Right atrium auricular region (tissue), 2 donors: ENCODE data around the gene DNM3. TPM values are rescaled to one million over a fixed set of nuclear protein-coding genes. Genes with fewer than 3 reads are reported as not detected.

ENCODE experiments used
- DNase-seq: peaks from one replicate; pipeline ENCODE4 v3.0.0-alpha.2; 2019; ENCODE audit warnings: low spot score
- H3K27ac ChIP-seq, 2 donors: fragments of 200-600 bp; sonication (generic); 1 replicate in 1 of 2; 2 replicates in 1 of 2; pipeline ENCODE4 v1.5.1; 2016 to 2019
- H3K27me3 ChIP-seq, 2 donors: fragments of 200-600 bp; sonication (generic); one replicate each; pipeline versions ENCODE4 v1.5.1 to v1.6.0; 2017 to 2019
- H3K36me3 ChIP-seq: fragments of 200-600 bp; sonication (generic); one replicate; pipeline ENCODE4 v1.5.1; 2016
- H3K4me1 ChIP-seq, 2 donors: fragments of 200-600 bp; sonication (generic); one replicate each; pipeline versions ENCODE4 v1.5.1 to v1.6.0; 2017 to 2019
- H3K4me3 ChIP-seq, 2 donors: fragments of 200-600 bp; sonication (generic); 1 replicate in 1 of 2; 2 replicates in 1 of 2; pipeline ENCODE4 v1.5.1; 2017 to 2019; ENCODE audit warnings: mild to moderate bottlenecking in 1 of 2, moderate library complexity in 1 of 2
- H3K9me3 ChIP-seq, 2 donors: fragments of 200-600 bp; sonication (generic); one replicate each; pipeline ENCODE4 v1.5.1; 2019
- total RNA-seq, 2 donors: library from RNA; depleted of rRNA; stranded (reverse); fragments of >200 nt; gene quantifications; one replicate each; pipeline ENCODE4 v1.1.0, GENCODE V29; 2016
- TF ChIP-seq, protein P1 (sequence below), 2 donors: fragments of 200-600 bp; sonication (generic); IDR thresholded peaks; one replicate each; pipeline ENCODE4 v1.5.1; 2019; ENCODE audit warnings: antibody characterized with exemption in 2 of 2

DNM3 gene
- total RNA-seq, 2 donors from 2014 or later: 1.0 to 1.6 TPM

DNA sequence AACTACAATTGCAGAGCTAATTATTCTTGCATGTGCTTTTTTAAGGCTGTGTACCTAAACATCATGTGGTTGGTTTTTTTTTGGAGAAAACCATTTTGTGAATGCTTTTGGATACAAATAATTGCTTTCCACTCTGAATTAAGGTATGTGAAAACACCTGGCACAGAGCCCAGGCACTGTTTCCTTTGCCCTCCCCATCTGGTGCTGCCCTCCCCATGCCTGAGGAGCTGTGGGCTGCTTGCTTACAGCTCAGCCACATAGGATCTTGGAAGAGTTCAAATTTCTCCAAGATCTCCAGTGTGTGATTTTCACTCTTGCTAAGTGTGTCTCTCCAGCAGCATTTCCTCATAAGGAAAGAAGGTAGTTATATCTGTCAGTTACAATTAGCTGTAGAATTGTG, 27.8 kb downstream of the DNM3 start:
- no peaks in the 10 kb centered on the region for H3K4me1 ChIP-seq
- no peaks in the 10 kb centered on the region for H3K9me3 ChIP-seq
- no peak for DNase-seq
- TF ChIP-seq, protein P1, sequence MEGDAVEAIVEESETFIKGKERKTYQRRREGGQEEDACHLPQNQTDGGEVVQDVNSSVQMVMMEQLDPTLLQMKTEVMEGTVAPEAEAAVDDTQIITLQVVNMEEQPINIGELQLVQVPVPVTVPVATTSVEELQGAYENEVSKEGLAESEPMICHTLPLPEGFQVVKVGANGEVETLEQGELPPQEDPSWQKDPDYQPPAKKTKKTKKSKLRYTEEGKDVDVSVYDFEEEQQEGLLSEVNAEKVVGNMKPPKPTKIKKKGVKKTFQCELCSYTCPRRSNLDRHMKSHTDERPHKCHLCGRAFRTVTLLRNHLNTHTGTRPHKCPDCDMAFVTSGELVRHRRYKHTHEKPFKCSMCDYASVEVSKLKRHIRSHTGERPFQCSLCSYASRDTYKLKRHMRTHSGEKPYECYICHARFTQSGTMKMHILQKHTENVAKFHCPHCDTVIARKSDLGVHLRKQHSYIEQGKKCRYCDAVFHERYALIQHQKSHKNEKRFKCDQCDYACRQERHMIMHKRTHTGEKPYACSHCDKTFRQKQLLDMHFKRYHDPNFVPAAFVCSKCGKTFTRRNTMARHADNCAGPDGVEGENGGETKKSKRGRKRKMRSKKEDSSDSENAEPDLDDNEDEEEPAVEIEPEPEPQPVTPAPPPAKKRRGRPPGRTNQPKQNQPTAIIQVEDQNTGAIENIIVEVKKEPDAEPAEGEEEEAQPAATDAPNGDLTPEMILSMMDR (IDR thresholded peaks at IDR 0.05): no peak
- no peaks in the 10 kb centered on the region for H3K27me3 ChIP-seq
- no peak overlapping the region for H3K4me3 ChIP-seq
- H3K36me3 ChIP-seq: no peaks in the 10 kb centered on the region
- H3K27ac ChIP-seq: no peak overlapping the region

DNA sequence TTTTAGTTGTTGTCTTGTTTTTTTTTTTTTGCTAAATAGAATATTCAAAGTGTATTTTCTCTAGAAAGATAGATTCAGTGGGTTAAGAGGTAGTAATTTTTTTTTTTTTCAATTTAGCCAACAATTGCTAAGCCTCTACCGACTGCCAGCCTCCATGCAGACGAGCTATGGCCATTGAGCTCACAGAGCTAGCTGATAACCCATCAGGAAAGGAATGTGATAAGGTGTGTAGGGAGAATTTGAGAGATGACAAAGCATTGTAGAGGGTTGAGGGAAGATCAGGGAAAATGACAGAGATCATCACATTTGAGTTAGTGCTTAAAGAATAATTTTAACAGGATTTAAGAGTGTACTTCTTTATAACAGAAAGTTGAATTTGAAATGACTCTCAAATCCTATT, 30.6 kb downstream of the DNM3 start:
- no peaks in the 10 kb centered on the region for H3K36me3 ChIP-seq
- DNase-seq: no peak
- no peak overlapping the region for H3K27ac ChIP-seq
- TF ChIP-seq, protein P1 (IDR thresholded peaks at IDR 0.05): no peak
- H3K4me3 ChIP-seq: no peak overlapping the region
- H3K9me3 ChIP-seq: no peaks in the 10 kb centered on the region
- H3K27me3 ChIP-seq: no peaks in the 10 kb centered on the region
- no peaks in the 10 kb centered on the region for H3K4me1 ChIP-seq

DNA sequence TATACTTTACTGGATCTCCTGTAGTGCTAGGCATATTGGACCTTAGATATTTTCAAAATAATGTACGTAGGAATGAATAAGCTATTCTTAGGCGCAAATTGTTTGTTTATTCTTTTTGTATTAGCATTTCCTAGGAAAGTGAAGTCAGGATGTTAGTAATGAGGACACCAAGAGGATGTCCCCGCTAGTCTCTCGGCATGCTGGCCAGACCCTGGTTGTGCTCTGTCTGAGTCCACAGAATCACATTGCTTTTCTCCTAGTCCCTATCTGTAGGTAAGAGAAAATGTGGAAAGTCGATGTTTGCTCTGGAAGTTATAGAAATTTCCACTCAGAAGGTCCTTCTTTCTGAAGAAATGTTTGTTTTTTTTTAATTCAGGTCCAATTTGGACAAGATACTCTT, 31.1 kb downstream of the DNM3 start:
- no peaks in the 10 kb centered on the region for H3K27me3 ChIP-seq
- no peaks in the 10 kb centered on the region for H3K4me1 ChIP-seq
- DNase-seq: no peak
- TF ChIP-seq, protein P1 (IDR thresholded peaks at IDR 0.05): no peak
- H3K27ac ChIP-seq: no peak overlapping the region
- no peaks in the 10 kb centered on the region for H3K9me3 ChIP-seq
- no peak overlapping the region for H3K4me3 ChIP-seq
- H3K36me3 ChIP-seq: no peaks in the 10 kb centered on the region

DNA sequence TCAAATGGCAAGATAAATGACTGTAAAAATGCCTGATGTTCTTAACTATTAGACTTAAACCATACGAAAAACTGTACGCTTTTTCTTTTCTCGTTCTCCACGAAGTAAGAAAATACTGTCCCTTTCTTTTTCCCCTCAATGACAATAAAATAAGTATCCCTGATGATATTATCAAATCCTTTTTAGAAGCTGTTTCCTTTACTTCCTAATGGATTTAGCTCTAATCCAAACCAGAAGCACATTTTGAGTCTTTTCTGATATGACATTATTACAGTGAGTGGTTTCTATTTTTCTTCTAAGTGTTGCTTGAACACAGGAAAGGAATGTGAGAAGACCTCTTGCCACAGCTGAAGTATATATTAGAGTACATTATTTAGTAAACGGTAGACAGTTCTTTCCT, 32.4 kb downstream of the DNM3 start:
- Histone ChIP-seq H3K4me3 (no peak overlapping the region), H3K4me1 (no peaks in the 10 kb centered on the region), H3K9me3 (no peaks in the 10 kb centered on the region), H3K27ac (no peak overlapping the region), H3K27me3 (no peaks in the 10 kb centered on the region), H3K36me3 (no peaks in the 10 kb centered on the region)
- TF ChIP-seq, protein P1 (IDR thresholded peaks at IDR 0.05): no peak
- DNase-seq: no peak

DNA sequence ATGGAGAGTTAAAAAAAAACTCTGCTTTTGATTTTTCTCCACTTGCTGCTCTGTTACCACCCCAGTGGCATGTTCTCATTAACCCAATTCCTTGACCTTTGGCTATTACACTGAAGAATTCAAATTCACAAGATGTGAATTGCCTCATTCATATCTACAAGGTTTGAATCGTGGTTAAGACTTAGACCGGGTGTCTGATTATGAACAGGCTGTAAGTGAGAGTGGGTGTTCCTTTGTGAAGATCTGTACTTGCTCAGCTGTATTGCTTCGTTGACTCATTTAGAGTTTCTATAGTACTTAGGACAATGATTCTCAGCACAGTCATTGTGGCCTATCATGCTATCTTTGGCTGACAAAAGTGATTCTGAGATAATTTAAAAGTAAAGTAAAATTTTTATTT, 36.4 kb downstream of the DNM3 start:
- Histone ChIP-seq H3K4me3 (no peak overlapping the region), H3K27me3 (no peaks in the 10 kb centered on the region), H3K9me3 (no peaks in the 10 kb centered on the region), H3K27ac (no peak overlapping the region), H3K36me3 (no peaks in the 10 kb centered on the region), H3K4me1 (no peaks in the 10 kb centered on the region)
- TF ChIP-seq, protein P1 (IDR thresholded peaks at IDR 0.05): no peak
- no peak for DNase-seq

DNA sequence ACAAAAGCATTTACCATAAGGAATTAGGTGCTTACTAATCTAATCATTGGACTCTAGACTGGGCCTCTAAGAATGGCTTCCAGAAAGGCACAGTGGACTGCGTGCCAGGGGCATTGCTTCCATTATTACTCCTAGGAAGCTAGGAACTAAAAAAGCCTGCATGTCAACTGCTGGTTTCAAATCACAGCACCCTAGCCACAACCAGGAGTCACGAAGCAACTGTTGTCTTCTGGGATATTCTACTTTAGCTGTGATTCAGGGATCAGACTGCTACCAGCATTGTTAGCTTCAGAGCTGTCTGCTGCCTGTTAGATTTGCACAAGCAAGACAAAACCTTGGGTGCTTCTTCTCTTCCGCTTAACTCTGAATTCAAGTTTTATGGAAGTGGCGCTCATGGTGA, 38.3 kb downstream of the DNM3 start:
- DNase-seq: no peak
- no peaks in the 10 kb centered on the region for H3K9me3 ChIP-seq
- TF ChIP-seq, protein P1 (IDR thresholded peaks at IDR 0.05): no peak
- H3K4me3 ChIP-seq: no peak overlapping the region
- no peaks in the 10 kb centered on the region for H3K27me3 ChIP-seq
- no peak overlapping the region for H3K27ac ChIP-seq
- H3K4me1 ChIP-seq: no peaks in the 10 kb centered on the region
- no peaks in the 10 kb centered on the region for H3K36me3 ChIP-seq
